DMS53 treated with DMSO at 0.1 percent for 48 hours (cell line): ENCODE data around the gene MAD2L2.

ENCODE experiments used
- DNase-seq: peaks from one replicate; lab custom pipeline; 2025; ENCODE audit not compliant: unreplicated experiment; lab: John Stamatoyannopoulos, UW

The MAD2L2 gene

DNA sequence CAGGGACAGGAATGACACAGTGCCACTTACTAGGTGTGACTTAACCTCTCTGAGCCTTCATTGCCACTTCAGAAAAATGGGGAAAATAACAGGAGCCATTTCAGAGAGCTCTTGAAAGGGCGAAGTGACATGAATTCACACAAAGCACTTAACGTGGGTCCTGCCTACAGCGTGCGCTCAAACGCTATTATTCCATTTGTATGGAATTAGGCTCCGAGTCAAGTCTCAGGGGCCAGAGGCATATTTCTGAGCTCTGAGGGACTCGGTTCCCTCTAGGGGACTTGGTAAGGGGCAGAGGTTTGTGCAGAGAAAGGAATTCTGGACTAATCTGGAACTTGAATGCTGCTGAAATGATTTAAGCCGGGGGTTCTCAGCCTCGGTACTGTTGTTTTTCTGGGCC, 24.6 kb upstream of the MAD2L2 start:
- DNase-seq = no peak

DNA sequence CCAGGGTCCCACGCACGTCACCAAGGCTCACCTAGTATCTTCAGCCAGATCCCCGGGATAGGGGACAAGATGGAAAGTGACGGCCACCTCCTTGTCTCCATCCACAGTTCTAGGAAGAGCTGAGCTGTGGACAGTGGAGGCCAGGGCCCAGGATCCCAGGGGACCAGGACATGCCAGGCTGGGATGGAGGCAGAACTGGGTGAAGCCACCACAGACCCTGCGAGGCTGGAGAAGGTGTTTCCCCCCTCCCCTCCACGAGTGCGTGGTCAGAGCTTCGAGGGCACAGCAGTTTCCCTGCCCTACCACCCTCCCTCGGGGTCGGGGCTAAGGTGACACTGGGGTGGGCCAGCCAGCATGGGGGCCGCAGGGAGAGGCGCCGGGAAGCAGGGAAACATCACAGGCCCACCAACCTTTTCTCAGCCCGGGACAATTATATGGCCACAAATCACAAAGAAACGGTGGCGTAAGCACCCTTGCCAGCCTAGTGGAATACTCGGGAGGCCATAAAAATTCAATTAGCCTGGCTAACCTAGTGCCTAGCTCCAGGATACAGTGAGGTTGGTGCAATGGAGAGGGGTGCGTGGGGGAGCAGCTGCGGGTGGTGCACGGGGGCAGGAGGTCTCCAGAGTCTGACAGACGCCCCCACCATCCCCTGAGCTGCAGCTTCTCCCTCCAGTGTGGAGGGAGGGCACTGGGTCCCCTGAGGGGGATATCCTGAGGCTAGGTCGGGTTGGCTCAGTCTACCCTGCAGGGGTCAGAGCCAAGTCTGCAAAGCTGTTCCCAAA, 23.9 kb upstream of the MAD2L2 start:
- no peak for DNase-seq

DNA sequence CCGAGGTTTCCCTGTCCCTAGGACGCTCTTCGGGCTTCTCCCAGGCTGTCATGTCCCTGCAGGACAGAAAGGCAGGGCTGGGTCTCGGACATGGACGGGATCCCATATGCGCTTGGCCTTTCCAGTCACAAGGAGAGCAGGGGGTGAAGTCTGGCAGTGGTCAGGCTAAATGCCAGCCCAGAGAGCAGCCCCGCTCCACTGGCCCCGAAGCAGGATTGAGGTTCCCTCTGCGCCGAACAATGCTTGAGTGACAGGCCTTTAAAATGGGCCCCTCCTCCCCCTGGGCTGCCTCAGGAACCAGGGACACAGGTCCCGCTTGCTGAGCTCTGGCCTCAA, 23.2 kb upstream of the MAD2L2 start:
- no peak for DNase-seq

DNA sequence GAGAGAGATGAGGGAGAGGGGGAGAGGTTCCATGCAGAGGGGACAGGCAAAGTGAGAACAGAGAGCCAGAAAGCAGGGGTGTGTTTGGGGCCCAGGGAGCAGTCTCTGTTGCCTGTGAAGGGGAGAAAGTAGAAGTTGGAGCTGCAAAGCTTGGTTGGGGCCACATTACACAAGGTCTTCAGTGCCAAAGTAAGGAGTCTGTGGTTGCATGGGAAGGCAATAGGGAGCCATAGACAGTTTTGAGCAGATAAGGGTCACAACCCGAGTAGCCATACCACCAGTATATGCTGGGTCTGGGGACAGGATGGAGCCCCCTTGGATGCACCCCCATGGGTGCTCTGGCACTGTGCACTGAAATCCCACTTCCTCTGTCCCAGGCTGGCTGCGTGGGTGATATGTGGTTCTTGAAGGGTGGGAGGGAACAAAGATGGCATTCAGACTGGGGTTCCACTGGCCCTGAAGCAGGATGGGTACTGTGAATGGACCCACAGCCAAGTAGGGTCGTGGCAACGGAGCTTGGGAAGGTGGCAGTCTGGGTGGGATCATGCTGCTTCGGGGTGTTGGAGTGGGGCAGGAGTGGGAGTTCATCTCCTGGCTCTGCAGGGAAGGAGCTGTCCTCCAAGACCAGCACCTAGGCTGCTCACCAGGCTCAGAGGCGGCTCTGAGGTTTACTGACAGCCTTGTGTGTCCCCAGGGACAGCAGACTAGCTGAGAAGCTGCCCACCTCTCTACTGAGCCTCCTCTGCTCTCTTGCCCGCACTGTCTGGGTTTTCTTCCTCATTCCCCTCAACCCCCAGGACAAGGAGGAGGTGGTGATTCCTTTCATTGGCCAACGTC, 22.6 kb upstream of the MAD2L2 start:
- no peak for DNase-seq

GRCh38 chr1:11701981-11702803, 21.2 kb upstream of the MAD2L2 start:
- DNase-seq = no peak

DNA sequence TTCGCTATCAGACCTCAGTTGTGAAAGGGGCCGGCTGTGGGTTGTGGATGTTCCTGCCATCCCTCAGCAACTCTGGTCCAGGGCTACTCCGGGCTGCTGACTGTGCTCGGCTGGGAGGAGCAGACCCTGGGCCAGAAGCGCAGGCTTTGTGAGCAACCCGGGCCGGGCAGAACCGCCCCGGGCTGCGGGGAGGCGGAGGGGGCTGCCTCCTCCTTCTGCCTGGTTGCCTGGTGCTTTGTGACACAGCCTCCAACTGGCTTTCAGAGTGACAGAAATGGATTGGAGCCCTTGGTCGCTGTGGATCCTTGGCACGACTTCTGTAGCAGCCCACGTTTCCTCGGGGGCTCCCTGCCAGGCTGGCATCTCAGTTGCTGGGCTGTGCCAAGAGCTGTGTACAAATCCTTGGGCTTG, 20.6 kb upstream of the MAD2L2 start:
- no peak for DNase-seq

- DNase-seq = no peak
These were observed 19.9 kb upstream of the MAD2L2 start for GRCh38 chr1:11700601-11701467.

DNA sequence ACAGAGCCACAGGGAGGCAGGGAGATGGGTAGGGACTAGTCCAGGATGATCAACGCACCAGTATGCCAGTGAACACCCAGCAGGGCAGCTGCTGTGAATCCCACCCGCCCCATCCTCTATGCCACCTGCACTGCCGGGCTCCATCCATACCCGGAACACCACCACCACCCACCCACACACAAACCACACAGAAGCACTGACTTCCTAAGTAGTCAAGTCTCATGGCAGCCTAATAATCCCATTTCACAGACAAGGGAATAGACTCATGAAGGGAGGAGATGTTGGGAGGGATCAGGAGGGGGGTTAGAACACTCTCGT, 16.9 kb upstream of the MAD2L2 start:
- DNase-seq = no peak

DNA sequence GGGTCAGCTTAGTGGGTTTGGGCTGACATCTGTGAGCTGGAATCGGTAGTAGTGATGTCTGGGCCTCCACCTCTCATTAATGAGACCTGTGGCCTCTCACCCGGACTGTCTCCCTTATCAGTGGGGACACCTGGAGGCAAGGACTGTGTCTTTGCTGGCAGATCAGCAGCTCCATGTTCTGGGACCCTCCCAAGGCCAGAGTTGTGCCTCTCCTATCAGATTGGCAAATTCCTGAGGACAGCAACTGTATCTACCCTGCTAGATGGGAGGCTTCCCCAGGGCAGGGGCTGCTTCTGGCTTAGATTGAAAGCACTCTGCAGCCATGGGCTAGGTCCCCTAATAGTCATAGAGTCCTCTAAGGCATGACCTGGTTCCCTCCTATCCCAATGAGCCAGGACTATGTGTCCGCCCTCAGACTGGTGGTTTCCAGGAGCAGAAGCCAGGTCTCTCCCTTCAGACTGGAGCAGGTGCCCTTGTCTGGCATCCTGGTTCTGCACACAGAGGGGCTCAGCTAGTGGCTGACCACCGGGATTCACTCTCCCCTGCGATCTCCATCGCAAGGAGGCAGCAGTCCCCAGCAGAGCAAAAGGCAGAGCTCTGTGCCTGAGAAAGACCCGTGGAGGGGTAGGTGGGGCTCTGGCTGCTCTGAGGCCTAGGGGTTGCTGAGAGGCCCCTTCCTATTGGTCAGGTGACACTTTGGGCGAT, 16.4 kb upstream of the MAD2L2 start:
- DNase-seq = no peak

GRCh38 chr1:11695861-11696260, 14.9 kb upstream of the MAD2L2 start:
- no peak for DNase-seq

- DNase-seq = no peak
These were observed 13.0 kb upstream of the MAD2L2 start for GRCh38 chr1:11693917-11694316.

- no peak for DNase-seq
These were observed 12.2 kb upstream of the MAD2L2 start for GRCh38 chr1:11693024-11693590.

DNA sequence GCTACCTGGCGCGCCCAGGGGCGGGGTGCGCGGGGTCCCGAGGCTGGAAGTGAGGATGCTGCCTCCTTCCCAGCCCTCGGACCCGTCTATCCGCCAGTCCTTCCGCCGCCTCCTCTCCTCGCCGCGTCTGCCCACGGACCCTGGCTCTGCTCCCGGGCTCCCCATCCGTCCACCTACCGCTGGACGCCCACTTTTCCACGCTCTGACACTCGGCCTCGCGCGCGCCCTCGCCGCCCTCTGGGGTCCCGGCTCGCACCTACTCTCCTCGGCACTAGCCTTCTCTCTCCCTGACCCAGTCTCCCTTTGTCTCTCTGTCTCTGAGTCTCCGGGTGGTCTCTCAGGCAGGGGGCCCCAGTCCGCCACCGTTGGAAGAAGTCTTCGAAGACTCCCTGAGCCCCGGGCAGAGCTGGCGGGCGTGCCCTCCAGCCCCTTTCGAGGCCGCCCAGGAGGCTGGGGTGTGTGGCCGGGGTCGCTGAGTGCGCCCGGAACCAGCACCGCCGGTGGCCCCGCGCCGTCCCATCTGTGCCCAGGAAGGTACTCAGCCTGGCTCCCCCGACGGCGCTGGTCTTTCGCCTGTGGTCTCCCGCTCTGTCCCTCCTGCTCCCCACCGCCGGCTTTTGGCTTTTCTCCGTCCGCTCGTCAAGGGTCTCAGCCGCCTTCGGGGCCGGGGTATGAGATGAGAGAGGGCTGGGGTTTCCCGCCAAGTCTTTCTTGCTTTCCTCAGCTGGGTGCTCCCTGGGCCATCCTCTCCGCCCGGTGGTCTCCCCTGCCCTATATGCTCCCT, 11.2 kb upstream of the MAD2L2 start:
- DNase-seq = no peak

- no peak for DNase-seq
These were observed 10.5 kb upstream of the MAD2L2 start, which contains the start of gene DRAXIN for GRCh38 chr1:11691302-11691914. Gene DRAXIN (plus strand): TSS chr1:11691710. CDS start chr1:11706259, 14,549 bp downstream.

GRCh38 chr1:11690397-11691301, 9.7 kb upstream of the MAD2L2 start:
- peak; percentile 20 for DNase-seq

- no peak for DNase-seq
These were observed 7.6 kb upstream of the MAD2L2 start for GRCh38 chr1:11688506-11688905.

DNA sequence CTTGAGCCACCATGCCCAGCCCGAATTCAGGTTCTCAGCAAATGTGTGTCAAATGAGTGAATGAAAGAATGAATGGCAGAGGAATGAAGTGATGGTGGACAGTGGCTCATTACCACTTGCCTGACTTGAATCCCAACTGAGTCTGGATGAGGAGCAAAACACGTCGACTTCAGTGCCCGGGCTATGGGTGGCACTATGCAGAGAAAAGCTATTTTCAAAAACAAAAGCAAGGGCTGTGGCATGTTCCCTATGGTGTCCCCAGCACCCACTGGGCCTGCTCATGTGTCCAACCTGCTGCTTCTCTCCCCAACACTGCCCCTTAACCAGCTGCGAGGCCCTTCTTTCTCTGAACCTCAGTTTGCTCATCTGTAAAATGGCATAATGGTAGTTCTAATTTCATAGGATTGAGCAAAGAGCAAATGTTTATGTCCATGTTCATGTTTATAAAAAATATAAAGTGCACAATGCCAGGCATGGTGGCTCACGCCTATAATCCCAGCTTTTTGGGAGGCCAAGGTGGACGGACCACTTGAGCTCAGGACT, 4.3 kb upstream of the MAD2L2 start:
- no peak for DNase-seq
